ENCODE results near the gene NAV2. TPM values are rescaled to one million over a fixed set of nuclear protein-coding genes. Genes with fewer than 3 reads are reported as not detected.

Gene NAV2
- polyA plus RNA-seq, 1 donor from 2014 or later: 3.0 TPM

- no peaks in the 10 kb centered on the region for H3K36me3 ChIP-seq (ENCODE audit: insufficient read depth, low read length)
- no peak overlapping the region for H2AFZ ChIP-seq (ENCODE audit: low read depth, low read length)
- H4K20me1 ChIP-seq (ENCODE audit: insufficient read depth): no peaks in the 10 kb centered on the region
- no peak overlapping the region for H3K4me2 ChIP-seq (ENCODE audit: low read length)
- TF ChIP-seq POLR2AphosphoS5 (IDR thresholded peaks at IDR 0.05): no peak
- TF ChIP-seq MXI1 (conservative IDR thresholded peaks at IDR 0.05; ENCODE audit: poor library complexity, severe bottlenecking): no peak
- TF ChIP-seq TAF1 (IDR thresholded peaks at IDR 0.05; ENCODE audit: low read depth): no peak
- no peak for TF ChIP-seq RAD21 (conservative IDR thresholded peaks at IDR 0.05)
- no peak for TF ChIP-seq EZH2 (IDR thresholded peaks at IDR 0.05; ENCODE audit: borderline replicate concordance, insufficient read depth, low read length, poor library complexity, severe bottlenecking)
- H3K9ac ChIP-seq (ENCODE audit: low read length): no peak overlapping the region
- no peaks in the 10 kb centered on the region for H3K9me3 ChIP-seq (ENCODE audit: low read length)
- no peaks in the 10 kb centered on the region for H3F3A ChIP-seq (ENCODE audit: insufficient read depth, low read length, poor library complexity, severe bottlenecking)
- H3K4me3 ChIP-seq (ENCODE audit: low read length): no peak overlapping the region
- no peaks in the 10 kb centered on the region for H3K27me3 ChIP-seq (ENCODE audit: insufficient read depth, low read depth, low read length)
- H3K9me2 ChIP-seq (ENCODE audit: insufficient read depth, low read length): no peaks in the 10 kb centered on the region
- H3K79me2 ChIP-seq (replicated peaks; ENCODE audit: insufficient read depth, low read length): no peaks in the 10 kb centered on the region
- H3K27ac ChIP-seq (ENCODE audit: low read length): no peak overlapping the region
These were observed 228.2 kb downstream of the NAV2 start for GRCh38 chr11:19940831-19941230.

- H3K79me2 ChIP-seq (replicated peaks; ENCODE audit: insufficient read depth, low read length): no peaks in the 10 kb centered on the region
- no peak overlapping the region for H3K27ac ChIP-seq (ENCODE audit: low read length)
- H3K4me2 ChIP-seq (ENCODE audit: low read length): no peak overlapping the region
- TF ChIP-seq RAD21 (conservative IDR thresholded peaks at IDR 0.05) (no peak), CTCF (IDR thresholded peaks at IDR 0.05; ENCODE audit: poor library complexity, severe bottlenecking) (no peak), EZH2 (IDR thresholded peaks at IDR 0.05; ENCODE audit: borderline replicate concordance, insufficient read depth, low read length, poor library complexity, severe bottlenecking) (no peak), POLR2AphosphoS5 (IDR thresholded peaks at IDR 0.05) (no peak), SMC3 (conservative IDR thresholded peaks at IDR 0.05; ENCODE audit: poor library complexity) (no peak)
- H3K9me3 ChIP-seq (ENCODE audit: low read length): no peaks in the 10 kb centered on the region
- no peaks in the 10 kb centered on the region for H3K9me2 ChIP-seq (ENCODE audit: insufficient read depth, low read length)
- H2AFZ ChIP-seq (ENCODE audit: low read depth, low read length): no peak overlapping the region
- H3F3A ChIP-seq (ENCODE audit: insufficient read depth, low read length, poor library complexity, severe bottlenecking): no peaks in the 10 kb centered on the region
- H4K20me1 ChIP-seq (ENCODE audit: insufficient read depth): no peaks in the 10 kb centered on the region
- no peak overlapping the region for H3K9ac ChIP-seq (ENCODE audit: low read length)
- H3K4me3 ChIP-seq (ENCODE audit: low read length): no peak overlapping the region
- H3K36me3 ChIP-seq (ENCODE audit: insufficient read depth, low read length): no peaks in the 10 kb centered on the region
- H3K27me3 ChIP-seq (ENCODE audit: insufficient read depth, low read depth, low read length): no peaks in the 10 kb centered on the region
These were observed 234.0 kb downstream of the NAV2 start for GRCh38 chr11:19946681-19947080.

- Histone ChIP-seq H3K79me2 (replicated peaks; ENCODE audit: insufficient read depth, low read length) (no peaks in the 10 kb centered on the region), H3K9me3 (ENCODE audit: low read length) (no peaks in the 10 kb centered on the region), H3K36me3 (ENCODE audit: insufficient read depth, low read length) (no peaks in the 10 kb centered on the region), H3K27ac (ENCODE audit: low read length) (no peak overlapping the region), H4K20me1 (ENCODE audit: insufficient read depth) (no peaks in the 10 kb centered on the region), H3K27me3 (ENCODE audit: insufficient read depth, low read depth, low read length) (no peaks in the 10 kb centered on the region), H3K4me2 (ENCODE audit: low read length) (no peak overlapping the region), H3K4me3 (ENCODE audit: low read length) (no peak overlapping the region), H3K9me2 (ENCODE audit: insufficient read depth, low read length) (no peaks in the 10 kb centered on the region), H2AFZ (ENCODE audit: low read depth, low read length) (no peak overlapping the region), H3F3A (ENCODE audit: insufficient read depth, low read length, poor library complexity, severe bottlenecking) (no peaks in the 10 kb centered on the region), H3K9ac (ENCODE audit: low read length) (no peak overlapping the region)
- TF ChIP-seq EZH2 (IDR thresholded peaks at IDR 0.05; ENCODE audit: borderline replicate concordance, insufficient read depth, low read length, poor library complexity, severe bottlenecking): no peak
- TF ChIP-seq REST (IDR thresholded peaks at IDR 0.05; ENCODE audit: borderline replicate concordance): no peak
- no peak for TF ChIP-seq TAF1 (IDR thresholded peaks at IDR 0.05; ENCODE audit: low read depth)
- no peak for TF ChIP-seq RAD21 (conservative IDR thresholded peaks at IDR 0.05)
- no peak for TF ChIP-seq SMC3 (conservative IDR thresholded peaks at IDR 0.05; ENCODE audit: poor library complexity)
- no peak for TF ChIP-seq POLR2AphosphoS5 (IDR thresholded peaks at IDR 0.05)
- no peak for TF ChIP-seq MXI1 (conservative IDR thresholded peaks at IDR 0.05; ENCODE audit: poor library complexity, severe bottlenecking)
- TF ChIP-seq EP300 (conservative IDR thresholded peaks at IDR 0.05; ENCODE audit: poor library complexity, severe bottlenecking): no peak
- TF ChIP-seq CTCF (IDR thresholded peaks at IDR 0.05; ENCODE audit: poor library complexity, severe bottlenecking): no peak
These were observed 235.0 kb downstream of the NAV2 start for GRCh38 chr11:19947537-19948114.

All from neural cell (in vitro differentiated cells).